Activated CD8-positive, alpha-beta memory T cell treated with anti-CD3 and anti-CD28 coated beads, Interleukin-2, amount 50 U/mL, for 48 hours (primary cell): ENCODE measurements around the gene NHERF1.

Source experiments
- DNase-seq: peaks from one replicate; pipeline ENCODE4 v3.0.0-alpha.2; 2020

Gene NHERF1

GRCh38 chr17:74815067-74815466 lies 66.6 kb downstream of the NHERF1 start:
- DNase-seq: no peak

GRCh38 chr17:74815550-74816370 lies 67.3 kb downstream of the NHERF1 start:
- DNase-seq: no peak

GRCh38 chr17:74816905-74817620 lies 68.6 kb downstream of the NHERF1 start:
- DNase-seq: no peak

GRCh38 chr17:74818291-74818938 lies 70.0 kb downstream of the NHERF1 start:
- DNase-seq: no peak
